HFF-Myc (cell line): ENCODE measurements around the gene RBM38.

Experiments used
- DNase-seq: peaks from one replicate; pipeline ENCODE4 v3.0.0-alpha.2; 2011; ENCODE audit warnings: low read depth; ENCODE audit errors: extremely low read depth
- H3K4me3 ChIP-seq: replicated peaks from 2 replicates; pipeline ENCODE4 v1.5.1; 2011; ENCODE audit warnings: low read depth, mild to moderate bottlenecking, control low read depth, low read length
- TF ChIP-seq, protein P1 (sequence below): IDR thresholded peaks from 2 replicates; pipeline ENCODE4 v1.5.1; 2012; ENCODE audit warnings: mild to moderate bottlenecking, low read depth, low read length, control low read depth; ENCODE audit errors: missing control alignments

RBM38 gene

DNA sequence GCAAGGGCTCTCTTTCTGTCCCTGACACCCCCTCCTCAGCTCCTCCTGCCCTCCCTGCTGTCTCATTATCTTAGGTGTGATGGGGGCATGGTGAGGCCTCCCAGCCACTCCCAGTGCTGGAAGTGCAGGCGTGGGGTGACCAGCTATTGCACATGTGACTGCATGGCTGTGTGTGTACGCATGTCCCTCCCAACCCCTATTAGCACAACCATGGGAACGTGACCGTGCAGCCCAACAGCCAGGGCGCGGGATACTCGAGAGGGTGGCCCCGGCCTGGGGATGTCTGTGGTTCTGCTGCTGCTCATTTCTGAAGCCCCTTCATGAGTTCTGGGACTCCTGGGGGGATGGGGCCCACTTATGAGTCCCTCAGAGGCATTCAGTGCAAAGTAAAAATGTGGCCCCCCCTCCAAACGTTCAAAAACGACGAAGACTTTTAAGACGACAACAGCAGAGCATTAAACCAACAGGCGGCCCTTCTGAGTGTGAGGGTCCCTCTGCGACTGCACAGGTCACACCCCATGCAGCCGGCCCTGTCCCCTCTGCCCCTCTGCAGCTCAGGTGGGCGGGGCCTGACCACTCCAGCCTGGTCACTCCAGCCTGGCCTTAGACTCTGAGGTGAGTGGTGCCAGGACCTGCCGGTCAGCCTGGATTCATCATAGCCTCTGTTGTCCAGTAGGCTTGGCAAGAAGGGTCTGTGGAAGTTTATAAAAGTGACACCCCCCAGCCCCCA is 51.1 kb downstream of the RBM38 start:
- TF ChIP-seq, protein P1, sequence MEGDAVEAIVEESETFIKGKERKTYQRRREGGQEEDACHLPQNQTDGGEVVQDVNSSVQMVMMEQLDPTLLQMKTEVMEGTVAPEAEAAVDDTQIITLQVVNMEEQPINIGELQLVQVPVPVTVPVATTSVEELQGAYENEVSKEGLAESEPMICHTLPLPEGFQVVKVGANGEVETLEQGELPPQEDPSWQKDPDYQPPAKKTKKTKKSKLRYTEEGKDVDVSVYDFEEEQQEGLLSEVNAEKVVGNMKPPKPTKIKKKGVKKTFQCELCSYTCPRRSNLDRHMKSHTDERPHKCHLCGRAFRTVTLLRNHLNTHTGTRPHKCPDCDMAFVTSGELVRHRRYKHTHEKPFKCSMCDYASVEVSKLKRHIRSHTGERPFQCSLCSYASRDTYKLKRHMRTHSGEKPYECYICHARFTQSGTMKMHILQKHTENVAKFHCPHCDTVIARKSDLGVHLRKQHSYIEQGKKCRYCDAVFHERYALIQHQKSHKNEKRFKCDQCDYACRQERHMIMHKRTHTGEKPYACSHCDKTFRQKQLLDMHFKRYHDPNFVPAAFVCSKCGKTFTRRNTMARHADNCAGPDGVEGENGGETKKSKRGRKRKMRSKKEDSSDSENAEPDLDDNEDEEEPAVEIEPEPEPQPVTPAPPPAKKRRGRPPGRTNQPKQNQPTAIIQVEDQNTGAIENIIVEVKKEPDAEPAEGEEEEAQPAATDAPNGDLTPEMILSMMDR: no peak
- no peak for DNase-seq
- no peak overlapping the region for H3K4me3 ChIP-seq

DNA sequence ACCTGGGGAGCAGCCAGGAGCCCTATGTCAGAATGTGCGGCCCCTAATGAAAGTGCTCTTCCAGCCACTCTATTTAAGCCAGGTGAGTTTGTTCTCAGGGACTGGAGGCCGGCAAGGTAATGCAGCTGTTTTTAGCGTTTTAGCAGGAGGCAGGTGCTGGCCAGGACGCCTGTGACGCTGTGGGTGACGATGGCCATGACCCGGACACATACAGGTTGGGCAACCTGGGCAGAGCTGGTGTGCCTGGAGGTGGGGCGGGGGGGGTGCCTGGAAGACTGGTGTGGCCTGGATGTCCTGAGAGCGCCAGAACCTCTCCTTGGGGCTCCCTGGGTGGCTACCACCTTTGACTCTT is 51.7 kb downstream of the RBM38 start:
- TF ChIP-seq, protein P1: no peak
- no peak for DNase-seq
- H3K4me3 ChIP-seq: no peak overlapping the region

DNA sequence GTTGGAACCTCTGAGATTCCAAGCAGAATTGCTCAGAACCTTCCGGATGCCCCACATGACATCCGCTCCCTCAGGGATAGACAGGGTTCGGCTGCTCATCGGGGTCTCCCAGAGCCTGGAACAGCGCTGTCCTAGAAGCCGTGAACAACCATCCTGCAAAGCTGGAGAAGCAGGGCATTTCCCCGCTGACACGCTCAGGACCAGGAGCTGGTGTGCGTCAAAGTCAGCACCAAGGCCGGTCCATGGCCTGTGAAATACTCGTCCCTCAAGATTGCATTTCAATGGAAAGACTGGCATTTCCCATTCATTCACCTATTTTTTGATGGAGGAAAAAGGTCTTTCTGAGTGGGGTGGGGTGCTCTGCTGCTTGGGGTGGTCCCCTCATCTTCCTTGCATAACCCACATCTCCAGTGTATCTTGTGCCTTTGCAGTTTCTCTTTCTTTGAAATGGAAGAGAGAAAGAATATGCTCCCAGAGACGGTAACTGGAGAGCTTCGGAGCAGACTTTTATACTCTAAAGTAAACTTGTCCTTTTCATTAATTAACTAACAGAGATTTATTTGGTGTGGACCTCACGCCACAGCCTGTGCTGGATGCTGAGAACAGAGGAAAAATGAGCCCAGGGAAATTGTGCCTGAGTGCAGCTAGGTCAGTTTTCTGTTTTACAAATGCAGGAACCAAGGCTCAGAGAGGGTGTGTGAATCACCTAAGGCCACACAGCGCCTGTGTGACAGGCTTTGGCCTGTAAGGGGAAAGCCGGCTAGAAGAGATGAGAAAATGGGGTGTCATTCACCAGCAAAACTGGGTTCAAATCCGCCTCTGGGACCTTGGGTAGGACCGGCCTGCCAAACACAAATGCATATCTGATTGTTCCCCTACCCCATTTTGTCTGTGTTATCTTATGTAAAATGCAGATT is 52.4 kb downstream of the RBM38 start:
- TF ChIP-seq, protein P1: no peak
- H3K4me3 ChIP-seq: no peak overlapping the region
- DNase-seq: no peak

DNA sequence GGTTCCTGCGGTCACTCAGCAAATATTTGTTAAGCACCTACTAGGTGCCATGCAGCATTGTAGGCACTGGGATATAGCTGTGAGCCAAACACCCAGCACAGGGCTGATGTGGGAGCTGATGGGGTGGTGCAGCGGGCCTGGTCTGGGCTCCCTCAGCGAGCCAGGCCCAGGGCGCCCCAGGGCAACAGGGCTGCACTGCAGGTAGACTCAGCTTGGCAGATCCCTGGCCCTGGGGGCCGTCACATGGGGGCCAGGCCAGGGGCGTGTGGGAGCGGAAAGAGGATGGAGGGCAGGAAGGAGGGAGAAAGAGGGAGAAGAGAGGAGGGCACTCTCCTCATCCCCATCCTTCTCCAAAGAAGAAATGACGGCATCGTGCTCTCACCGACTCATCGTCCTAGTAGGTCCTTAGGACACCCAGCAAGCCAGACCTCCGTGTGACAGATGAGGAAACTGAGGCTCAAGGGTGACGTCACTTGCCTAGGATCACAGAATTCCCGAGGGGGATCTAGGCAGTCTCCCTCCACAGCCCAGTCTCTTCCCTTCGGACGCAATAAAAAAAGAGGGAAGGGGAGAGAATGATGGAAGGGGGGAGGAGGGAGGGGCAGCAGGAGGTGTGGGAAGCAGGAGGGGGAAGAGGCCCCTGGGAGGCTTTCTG is 53.3 kb downstream of the RBM38 start:
- TF ChIP-seq, protein P1: no peak
- no peak for DNase-seq
- H3K4me3 ChIP-seq: no peak overlapping the region

DNA sequence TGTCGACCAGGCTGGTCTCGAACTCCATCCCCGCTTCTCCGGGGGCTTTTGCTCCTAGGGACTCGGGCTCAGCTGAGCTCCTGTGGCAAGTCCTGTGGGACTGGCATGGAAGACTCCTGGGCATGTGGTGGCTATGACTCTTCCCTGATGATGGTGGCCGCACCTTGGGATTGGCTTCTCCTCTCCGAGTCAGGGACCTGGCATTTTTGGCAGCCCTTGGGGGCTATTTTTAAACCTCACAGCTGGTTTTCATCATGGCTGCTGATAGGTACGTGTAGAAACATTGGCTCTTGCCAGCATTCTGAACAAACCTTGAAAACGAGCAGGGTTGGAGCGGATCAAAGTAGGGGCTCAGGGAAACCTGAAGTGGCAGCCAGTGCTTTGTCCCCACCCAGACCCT is 54.1 kb downstream of the RBM38 start:
- DNase-seq: no peak
- TF ChIP-seq, protein P1: no peak

DNA sequence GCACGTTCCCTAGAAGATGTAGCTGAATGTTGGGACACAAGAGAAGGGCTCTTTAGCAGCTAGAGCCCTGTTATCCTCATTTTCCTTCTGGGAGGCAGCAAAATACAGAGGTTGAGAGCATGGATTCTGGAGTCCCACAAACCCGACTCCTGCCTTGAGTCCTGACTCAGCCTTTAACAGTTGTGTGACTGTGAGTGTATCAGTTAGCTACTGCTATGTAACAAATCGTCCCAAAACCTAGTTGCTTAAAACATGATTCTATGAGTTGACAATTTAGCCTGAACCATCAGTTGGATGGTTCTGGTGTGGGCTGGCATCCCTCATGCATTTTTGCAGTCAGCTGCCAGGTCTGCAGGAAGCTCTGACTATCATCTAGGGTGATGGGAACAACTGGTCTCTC is 54.6 kb downstream of the RBM38 start:
- TF ChIP-seq, protein P1: no peak
- DNase-seq: no peak

More for the DNA sequence above, 54.1 kb downstream of the RBM38 start:
- H3K4me3 ChIP-seq: no peak overlapping the region

More for the DNA sequence above, 54.6 kb downstream of the RBM38 start:
- no peak overlapping the region for H3K4me3 ChIP-seq
